Gastrocnemius medialis (tissue), 4 donors: ENCODE results near the gene FIG4.
"Not testable (repeated sequence)": the region's sequence is repeated elsewhere in the genome, so short reads cannot be mapped to it uniquely, and the experiment has no call there.

ENCODE experiments used
- POLR2A ChIP-seq, 2 donors: fragments of 450-650 bp; IDR thresholded peaks; one replicate each; pipeline ENCODE4 v1.6.1; 2017; ENCODE audit warnings: antibody characterized with exemption in 2 of 2, mild to moderate bottlenecking in 2 of 2, moderate library complexity in 2 of 2
- TF ChIP-seq, protein P1 (sequence below), 5 experiments: fragments of 450-650 bp in 3 of 5; fragments of 200-600 bp in 2 of 5; sonication (generic) in 2 of 5; IDR thresholded peaks in 4 of 5; conservative IDR thresholded peaks in 1 of 5; 1 replicate in 4 of 5; 2 replicates in 1 of 5; pipeline ENCODE4 v1.5.1; 2016 to 2019; ENCODE audit warnings: antibody characterized with exemption in 5 of 5, mild to moderate bottlenecking in 3 of 5, moderate library complexity in 3 of 5

DNA sequence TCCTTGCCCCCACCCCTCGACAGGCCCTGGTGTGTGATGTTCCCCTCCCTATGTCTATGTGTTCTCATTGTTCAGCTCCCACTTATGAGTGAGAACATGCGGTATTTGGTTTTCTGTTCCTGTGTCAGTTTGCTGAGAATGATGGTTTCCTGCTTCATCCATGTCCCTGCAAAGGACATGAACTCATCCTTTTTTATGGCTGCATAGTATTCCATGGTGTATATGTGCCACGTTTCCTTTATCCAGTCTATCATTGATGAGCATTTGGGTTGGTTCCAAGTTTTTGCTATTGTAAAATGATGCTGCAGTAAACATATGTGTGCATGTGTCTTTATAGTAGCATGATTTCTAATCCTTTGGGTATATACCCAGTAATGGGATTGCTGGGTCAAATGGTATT lies 34.2 kb downstream of the FIG4 start:
- not testable (repeated sequence) for TF ChIP-seq POLR2A (IDR thresholded peaks at IDR 0.05)
- TF ChIP-seq, protein P1, sequence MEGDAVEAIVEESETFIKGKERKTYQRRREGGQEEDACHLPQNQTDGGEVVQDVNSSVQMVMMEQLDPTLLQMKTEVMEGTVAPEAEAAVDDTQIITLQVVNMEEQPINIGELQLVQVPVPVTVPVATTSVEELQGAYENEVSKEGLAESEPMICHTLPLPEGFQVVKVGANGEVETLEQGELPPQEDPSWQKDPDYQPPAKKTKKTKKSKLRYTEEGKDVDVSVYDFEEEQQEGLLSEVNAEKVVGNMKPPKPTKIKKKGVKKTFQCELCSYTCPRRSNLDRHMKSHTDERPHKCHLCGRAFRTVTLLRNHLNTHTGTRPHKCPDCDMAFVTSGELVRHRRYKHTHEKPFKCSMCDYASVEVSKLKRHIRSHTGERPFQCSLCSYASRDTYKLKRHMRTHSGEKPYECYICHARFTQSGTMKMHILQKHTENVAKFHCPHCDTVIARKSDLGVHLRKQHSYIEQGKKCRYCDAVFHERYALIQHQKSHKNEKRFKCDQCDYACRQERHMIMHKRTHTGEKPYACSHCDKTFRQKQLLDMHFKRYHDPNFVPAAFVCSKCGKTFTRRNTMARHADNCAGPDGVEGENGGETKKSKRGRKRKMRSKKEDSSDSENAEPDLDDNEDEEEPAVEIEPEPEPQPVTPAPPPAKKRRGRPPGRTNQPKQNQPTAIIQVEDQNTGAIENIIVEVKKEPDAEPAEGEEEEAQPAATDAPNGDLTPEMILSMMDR (IDR thresholded peaks at IDR 0.05 in 4 of 5, conservative IDR thresholded peaks at IDR 0.05 in 1 of 5) = not testable (repeated sequence)
